ENCODE measurements around the gene ETV6. TPM values are rescaled to one million over a fixed set of nuclear protein-coding genes. Genes with fewer than 3 reads are reported as not detected.

ETV6 gene
- total RNA-seq, 2 experiments from 2014 or later, result 17.1 to 19.3 TPM

DNA sequence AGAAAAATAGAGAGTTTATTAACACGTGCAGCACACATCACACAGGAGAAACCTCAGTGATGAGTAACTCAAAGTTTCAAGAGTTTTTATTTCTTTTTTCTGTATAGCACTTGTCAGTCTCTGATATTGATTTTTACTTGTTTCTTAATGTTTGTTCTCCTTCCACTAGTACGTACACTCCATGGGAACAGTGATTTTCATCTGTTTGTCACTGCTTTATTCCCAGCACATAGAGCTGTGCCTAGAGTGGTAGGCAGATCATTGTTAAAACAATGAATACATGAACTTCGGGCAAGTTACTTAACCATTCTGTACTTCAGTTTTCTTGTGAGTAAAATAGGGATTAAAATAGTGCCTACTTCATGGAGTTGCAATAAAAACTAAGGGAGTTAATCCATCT is 46.6 kb downstream of the ETV6 start:
- Histone ChIP-seq H3K79me2 (ENCODE audit: insufficient read depth, low read depth, low read length) (no peaks in the 10 kb centered on the region; the same call in 1 of the 2 replicates), H3K9me2 (ENCODE audit: insufficient read depth, low read length) (no peaks in the 10 kb centered on the region), H3K36me3 (ENCODE audit: insufficient read depth, low read length) (no peaks in the 10 kb centered on the region), H4K20me1 (ENCODE audit: insufficient read depth, low read length) (no peaks in the 10 kb centered on the region), H3K27ac (ENCODE audit: low read depth, low read length, poor library complexity, severe bottlenecking) (no peak overlapping the region), H3K4me2 (ENCODE audit: low read length) (no peak overlapping the region), H3K9me3 (ENCODE audit: low read length) (no peaks in the 10 kb centered on the region), H3K4me3 (ENCODE audit: low read depth, low read length, poor library complexity, severe bottlenecking) (no peak overlapping the region), H3K4me1 (ENCODE audit: insufficient read depth, low read length, poor library complexity, severe bottlenecking) (no peaks in the 10 kb centered on the region), H2AFZ (ENCODE audit: low read length) (no peak overlapping the region)
- no peak for DNase-seq (ENCODE audit: low spot score)
- BruUV-seq (replicated peaks), result no TSS peak
- intact Hi-C loops (cut with micrococcal nuclease; ENCODE audit: unreplicated experiment), result no loop called here
- ChIA-PET POLR2A (no interaction called here), CTCF (ENCODE audit: unreplicated experiment) (no interaction called here)
- TF ChIP-seq, protein P1, sequence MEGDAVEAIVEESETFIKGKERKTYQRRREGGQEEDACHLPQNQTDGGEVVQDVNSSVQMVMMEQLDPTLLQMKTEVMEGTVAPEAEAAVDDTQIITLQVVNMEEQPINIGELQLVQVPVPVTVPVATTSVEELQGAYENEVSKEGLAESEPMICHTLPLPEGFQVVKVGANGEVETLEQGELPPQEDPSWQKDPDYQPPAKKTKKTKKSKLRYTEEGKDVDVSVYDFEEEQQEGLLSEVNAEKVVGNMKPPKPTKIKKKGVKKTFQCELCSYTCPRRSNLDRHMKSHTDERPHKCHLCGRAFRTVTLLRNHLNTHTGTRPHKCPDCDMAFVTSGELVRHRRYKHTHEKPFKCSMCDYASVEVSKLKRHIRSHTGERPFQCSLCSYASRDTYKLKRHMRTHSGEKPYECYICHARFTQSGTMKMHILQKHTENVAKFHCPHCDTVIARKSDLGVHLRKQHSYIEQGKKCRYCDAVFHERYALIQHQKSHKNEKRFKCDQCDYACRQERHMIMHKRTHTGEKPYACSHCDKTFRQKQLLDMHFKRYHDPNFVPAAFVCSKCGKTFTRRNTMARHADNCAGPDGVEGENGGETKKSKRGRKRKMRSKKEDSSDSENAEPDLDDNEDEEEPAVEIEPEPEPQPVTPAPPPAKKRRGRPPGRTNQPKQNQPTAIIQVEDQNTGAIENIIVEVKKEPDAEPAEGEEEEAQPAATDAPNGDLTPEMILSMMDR (conservative IDR thresholded peaks at IDR 0.05; ENCODE audit: low read length), result no peak
- no peak for TF ChIP-seq EZH2phosphoT487 (IDR thresholded peaks at IDR 0.05; ENCODE audit: borderline replicate concordance, low read depth, low read length)

DNA sequence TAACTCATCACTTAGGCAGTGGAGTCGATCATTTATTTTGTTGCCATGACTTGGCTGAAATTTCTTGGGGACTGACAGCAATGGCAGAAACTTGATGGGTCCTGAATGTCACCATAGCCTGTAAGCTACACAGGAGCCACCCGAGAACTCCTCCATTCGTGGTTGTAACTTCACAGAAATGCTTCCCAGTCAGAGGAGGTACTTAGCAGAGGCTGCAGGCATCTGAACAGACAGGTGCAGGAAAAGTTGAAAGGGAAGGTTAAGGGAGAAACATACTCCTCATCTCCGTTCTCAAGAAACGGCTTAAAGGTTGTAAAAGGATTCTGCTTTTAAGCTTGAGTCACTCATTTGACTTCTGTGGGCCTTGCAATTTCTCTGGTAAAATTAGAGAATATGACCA is 47.7 kb downstream of the ETV6 start:
- ChIA-PET POLR2A (no interaction called here), CTCF (ENCODE audit: unreplicated experiment) (no interaction called here)
- Histone ChIP-seq H3K36me3 (ENCODE audit: insufficient read depth, low read length) (no peaks in the 10 kb centered on the region), H2AFZ (ENCODE audit: low read length) (no peak overlapping the region), H3K4me3 (ENCODE audit: low read depth, low read length, poor library complexity, severe bottlenecking) (no peak overlapping the region), H3K9me2 (ENCODE audit: insufficient read depth, low read length) (no peaks in the 10 kb centered on the region), H3K4me1 (ENCODE audit: insufficient read depth, low read length, poor library complexity, severe bottlenecking) (no peaks in the 10 kb centered on the region), H3K27ac (ENCODE audit: low read depth, low read length, poor library complexity, severe bottlenecking) (no peak overlapping the region), H3K9me3 (ENCODE audit: low read length) (no peaks in the 10 kb centered on the region), H3K4me2 (ENCODE audit: low read length) (no peak overlapping the region), H3K79me2 (ENCODE audit: insufficient read depth, low read depth, low read length) (no peaks in the 10 kb centered on the region; the same call in 1 of the 2 replicates), H4K20me1 (ENCODE audit: insufficient read depth, low read length) (no peaks in the 10 kb centered on the region)
- intact Hi-C loops (cut with micrococcal nuclease; ENCODE audit: unreplicated experiment), result no loop called here
- no peak for DNase-seq (ENCODE audit: low spot score)
- TF ChIP-seq, protein P1 (conservative IDR thresholded peaks at IDR 0.05; ENCODE audit: low read length), result no peak
- TF ChIP-seq EZH2phosphoT487 (IDR thresholded peaks at IDR 0.05; ENCODE audit: borderline replicate concordance, low read depth, low read length), result no peak
- BruUV-seq (replicated peaks), result no TSS peak

DNA sequence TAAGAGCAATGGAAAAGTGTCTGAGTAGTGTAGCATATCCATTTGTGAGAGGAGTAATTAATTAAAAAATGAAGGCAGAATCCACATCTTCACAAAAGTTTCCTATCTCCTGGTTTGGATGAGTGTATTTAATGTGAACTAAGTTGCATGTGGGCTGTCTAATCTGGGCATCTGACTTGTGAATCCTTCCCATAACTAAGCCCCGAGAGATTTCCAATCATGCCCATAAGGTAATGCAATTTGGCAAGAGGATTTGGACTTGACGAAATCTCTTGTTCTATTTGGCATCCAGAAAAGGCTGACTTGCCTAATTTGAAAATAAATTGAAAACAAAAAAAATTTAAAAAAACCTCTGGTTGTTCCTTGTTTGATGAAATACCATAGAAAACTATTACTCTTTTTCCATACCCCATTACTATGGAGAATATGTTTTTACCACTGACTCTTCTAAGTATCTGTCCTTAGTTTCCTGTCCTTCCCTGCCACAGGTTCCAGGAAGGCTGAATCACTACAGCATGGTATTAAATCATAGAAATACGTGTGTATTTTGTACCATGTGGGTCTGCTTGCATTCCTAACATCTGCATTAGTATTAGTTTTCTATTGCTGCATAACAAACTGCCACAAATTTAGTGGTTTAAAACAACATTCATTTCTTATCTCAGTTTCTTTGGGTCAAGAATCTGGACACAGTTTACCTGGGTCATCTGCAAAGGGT is 48.4 kb downstream of the ETV6 start:
- no peak for DNase-seq (ENCODE audit: low spot score)
- H3K4me1 ChIP-seq (ENCODE audit: insufficient read depth, low read length, poor library complexity, severe bottlenecking), result no peaks in the 10 kb centered on the region
- no peaks in the 10 kb centered on the region for H4K20me1 ChIP-seq (ENCODE audit: insufficient read depth, low read length)
- BruUV-seq (replicated peaks), result no TSS peak
- ChIA-PET CTCF (ENCODE audit: unreplicated experiment) (no interaction called here), POLR2A (interaction anchor here (1.1 kb wide), 1 partner anchor 28 kb away, joined by 3 read pairs; no protein-coding TSS in a partner anchor)
- H3K4me3 ChIP-seq (ENCODE audit: low read depth, low read length, poor library complexity, severe bottlenecking), result no peak overlapping the region
- no peaks in the 10 kb centered on the region for H3K9me3 ChIP-seq (ENCODE audit: low read length)
- intact Hi-C loops (cut with micrococcal nuclease; ENCODE audit: unreplicated experiment), result no loop called here
- H3K4me2 ChIP-seq (ENCODE audit: low read length), result no peak overlapping the region
- no peak overlapping the region for H2AFZ ChIP-seq (ENCODE audit: low read length)
- TF ChIP-seq, protein P1 (conservative IDR thresholded peaks at IDR 0.05; ENCODE audit: low read length), result no peak
- TF ChIP-seq EZH2phosphoT487 (IDR thresholded peaks at IDR 0.05; ENCODE audit: borderline replicate concordance, low read depth, low read length), result no peak
- no peak overlapping the region for H3K27ac ChIP-seq (ENCODE audit: low read depth, low read length, poor library complexity, severe bottlenecking)
- H3K36me3 ChIP-seq (ENCODE audit: insufficient read depth, low read length), result no peaks in the 10 kb centered on the region
- H3K9me2 ChIP-seq (ENCODE audit: insufficient read depth, low read length), result no peaks in the 10 kb centered on the region
- no peaks in the 10 kb centered on the region; the same call in 1 of the 2 replicates for H3K79me2 ChIP-seq (ENCODE audit: insufficient read depth, low read depth, low read length)
